GM10266 (cell line): Measurements from ENCODE around the gene CDC42BPA.
"Not testable (repeated sequence)": the region's sequence is repeated elsewhere in the genome, so short reads cannot be mapped to it uniquely, and the experiment has no call there.

ENCODE experiments used
- DNase-seq: peaks from one replicate; pipeline ENCODE4 v3.0.0; 2012; ENCODE audit errors: extremely low spot score
- CTCF ChIP-seq: IDR thresholded peaks from 2 replicates; pipeline ENCODE4 v1.5.1; 2012; ENCODE audit warnings: mild to moderate bottlenecking, low read depth; ENCODE audit not compliant: control insufficient read depth, insufficient read depth; ENCODE audit errors: missing control alignments

The CDC42BPA gene

GRCh38 chr1:227120826-227121225, 197.5 kb downstream of the CDC42BPA start:
- no peak for TF ChIP-seq CTCF
- DNase-seq = no peak

GRCh38 chr1:227112538-227112937, 205.8 kb downstream of the CDC42BPA start:
- no peak for DNase-seq
- no peak for TF ChIP-seq CTCF

- TF ChIP-seq CTCF = no peak
These were observed 206.5 kb downstream of the CDC42BPA start for GRCh38 chr1:227111782-227112181.

GRCh38 chr1:227105291-227105690, 213.0 kb downstream of the CDC42BPA start:
- not testable (repeated sequence) for DNase-seq

More at GRCh38 chr1:227111782-227112181, 206.5 kb downstream of the CDC42BPA start:
- no peak for DNase-seq

- TF ChIP-seq CTCF = no peak
- no peak for DNase-seq
These were observed 216.2 kb downstream of the CDC42BPA start for GRCh38 chr1:227102056-227102455.

GRCh38 chr1:227094249-227094966, 223.9 kb downstream of the CDC42BPA start:
- DNase-seq = no peak

GRCh38 chr1:227093309-227093708, 225.0 kb downstream of the CDC42BPA start:
- DNase-seq = no peak
- TF ChIP-seq CTCF = no peak

More at GRCh38 chr1:227094249-227094966, 223.9 kb downstream of the CDC42BPA start:
- no peak for TF ChIP-seq CTCF
